T-helper 2 cell treated with Interferon-gamma antibody and Interleukin-4, amounts not matched to agents 100 ng/mL and 5 ng/mL, for 36 hours (primary cell): Measurements from ENCODE around the gene RELL2. TPM values are rescaled to one million over a fixed set of nuclear protein-coding genes. Genes with fewer than 3 reads are reported as not detected.

ENCODE experiments used
- intact Hi-C: fragments of 100-400 bp; cut with micrococcal nuclease; formaldehyde crosslinking; loops from one replicate; pipeline ENCODE4 v1.15.1; 2023
- total RNA-seq: library from RNA; stranded (reverse); gene quantifications from 2 replicates; pipeline ENCODE4 v1.2.3, GENCODE V29; 2022

The RELL2 gene
- total RNA-seq, 1 donor from 2014 or later, result 21.1 TPM

DNA sequence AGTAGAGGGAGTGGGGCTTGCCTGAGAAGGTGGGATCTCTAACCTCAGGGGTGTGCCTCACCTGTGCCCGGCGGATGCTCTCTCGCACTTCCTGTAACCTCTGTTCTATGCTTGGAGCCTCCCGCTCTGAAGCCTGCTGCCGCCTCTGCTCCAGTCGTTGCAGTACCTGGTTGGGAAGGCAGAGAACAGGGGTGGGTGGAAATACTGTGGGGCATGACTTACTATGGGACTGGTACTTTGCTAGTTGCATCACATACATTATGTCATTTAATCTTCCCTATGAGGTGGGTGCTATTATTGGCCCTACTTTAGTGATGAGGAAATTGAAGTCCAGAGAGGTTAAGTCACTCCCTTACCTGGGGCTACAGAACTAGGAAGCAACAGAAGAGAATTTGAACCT, 9.2 kb downstream of the RELL2 start:
- intact Hi-C loops, result no loop called here

DNA sequence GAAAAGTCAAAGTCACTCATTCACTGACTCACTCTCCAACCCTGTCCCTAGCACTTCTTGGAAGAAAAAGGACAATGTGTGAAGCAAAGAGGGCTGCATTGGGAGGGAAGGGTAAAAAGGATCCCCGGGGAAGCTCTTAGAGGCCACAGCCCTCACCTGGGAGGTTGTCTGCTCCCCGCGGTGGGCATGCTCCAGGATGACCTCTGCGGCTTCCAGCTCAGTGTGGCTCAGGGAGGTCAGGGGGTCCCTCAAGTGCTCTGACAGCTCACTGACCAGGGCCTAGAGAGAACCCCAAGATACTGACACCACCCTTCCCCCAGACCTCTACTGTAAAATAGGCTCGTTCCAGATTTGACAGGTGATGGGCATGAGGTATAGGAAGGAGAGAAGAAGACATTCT, 10.4 kb downstream of the RELL2 start:
- intact Hi-C loops, result no loop called here

DNA sequence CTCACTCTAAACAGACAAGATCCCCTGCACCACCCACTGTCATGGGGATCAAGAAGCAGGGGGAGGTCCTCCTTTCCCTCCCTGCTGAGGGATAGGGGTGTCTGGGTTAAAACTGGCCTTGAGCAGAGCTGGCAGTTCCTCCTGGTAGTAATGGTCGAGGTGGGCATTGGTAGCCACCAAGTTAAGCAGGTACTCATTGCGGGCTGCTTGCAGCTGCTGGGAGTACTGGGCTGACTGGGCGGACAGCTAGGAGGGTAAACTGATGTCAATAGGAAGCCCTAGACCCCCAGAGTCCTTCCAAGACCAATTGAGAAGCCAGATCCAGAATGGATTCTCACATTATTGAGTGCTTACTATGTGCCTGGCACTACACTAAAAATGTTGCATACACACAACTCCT, 11.1 kb downstream of the RELL2 start:
- intact Hi-C loops, result no loop called here

DNA sequence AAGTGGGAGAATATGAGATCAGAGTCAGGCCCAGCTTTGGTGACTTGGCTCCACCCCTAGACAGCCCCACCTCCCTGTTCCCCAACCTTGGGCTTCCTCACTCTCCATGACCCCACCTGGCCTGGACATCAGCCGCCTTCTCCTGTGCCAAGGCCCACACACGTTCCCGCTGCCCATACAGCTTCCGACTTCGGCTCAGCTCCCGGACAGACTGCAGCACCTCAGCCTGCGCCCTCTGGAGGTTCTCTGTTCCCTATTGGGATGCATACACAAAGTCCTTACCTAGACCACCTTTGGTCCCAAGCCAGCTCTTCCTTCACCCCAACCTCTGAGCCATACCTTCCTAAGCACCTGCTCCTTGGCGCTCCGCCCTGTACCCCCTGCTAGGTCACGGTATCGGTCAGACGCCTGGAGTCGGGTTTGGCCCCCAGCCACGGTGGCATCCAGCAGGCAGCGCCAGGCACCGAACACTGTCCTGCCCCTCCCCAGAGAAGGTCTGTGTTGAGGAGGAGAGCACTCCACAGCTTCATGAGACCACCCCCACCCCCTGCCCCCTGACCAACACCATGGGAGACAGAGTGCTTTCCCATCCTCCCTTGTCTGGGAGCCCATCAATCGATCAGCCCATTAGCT, 12.4 kb downstream of the RELL2 start:
- intact Hi-C loops, result no loop called here

DNA sequence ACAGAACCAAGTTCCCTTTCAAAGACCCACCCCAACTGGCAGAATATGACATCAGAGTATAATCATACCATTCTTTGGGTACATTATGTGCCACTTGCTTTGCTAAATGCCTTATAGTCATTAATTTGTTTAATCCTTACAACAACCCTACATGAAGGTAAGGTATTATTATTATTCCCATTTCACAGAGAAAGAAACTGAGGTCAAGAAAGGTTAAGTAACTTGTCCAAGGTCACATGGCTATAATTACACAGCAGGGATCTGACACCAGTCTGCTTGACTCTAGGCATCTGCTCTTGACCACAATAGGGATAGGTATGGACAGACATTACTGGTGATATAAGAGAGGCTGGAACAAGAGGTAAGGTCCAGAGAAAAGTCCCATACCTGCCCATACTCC, 13.2 kb downstream of the RELL2 start:
- intact Hi-C loops, result loop anchor here (2.0 to 5.0 kb wide), 2 partner anchors 15 to 272 kb away; partner anchors contain the start of gene DELE1

DNA sequence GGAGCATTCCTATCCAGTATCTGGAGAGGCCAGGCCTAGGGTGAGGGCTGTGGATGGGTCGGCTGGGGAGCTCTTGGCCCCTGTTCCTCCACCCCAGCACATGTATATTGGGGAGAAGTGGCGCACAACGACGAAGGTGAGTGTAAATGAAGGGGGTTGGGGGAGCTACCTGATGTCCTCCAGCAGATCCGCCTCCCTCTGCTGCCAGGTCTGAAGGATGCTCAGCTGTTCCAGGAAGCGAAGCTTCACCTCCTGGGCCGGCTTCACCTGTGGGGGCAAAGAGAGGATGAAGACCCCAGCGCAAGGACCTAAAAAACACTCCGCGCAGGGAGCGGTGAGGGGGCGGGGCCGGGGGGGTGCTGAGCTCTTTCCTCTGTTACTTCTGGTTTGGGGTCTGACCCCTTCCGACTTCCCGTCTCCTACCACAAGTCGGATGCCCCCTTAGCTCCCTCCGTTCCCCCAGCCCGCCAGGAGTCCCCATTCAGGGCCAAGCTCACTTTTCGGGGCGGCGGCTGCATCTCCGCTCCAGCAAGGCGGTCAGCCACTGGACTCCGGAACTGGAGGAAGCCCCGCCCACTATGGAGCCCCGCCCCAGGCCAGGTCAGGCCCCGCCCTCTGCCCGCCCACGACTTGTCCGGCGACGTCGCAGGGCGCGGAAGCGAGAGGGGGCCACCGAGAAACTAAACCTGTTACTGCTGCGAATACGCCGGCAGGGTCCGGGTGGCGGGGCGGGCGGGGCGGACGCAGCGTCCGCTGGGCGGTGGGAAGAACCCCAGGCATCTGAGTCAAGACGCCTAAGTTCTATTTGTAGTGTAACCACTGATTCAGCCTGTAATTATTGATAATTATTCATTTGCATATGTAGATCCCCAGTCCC, 14.3 kb downstream of the RELL2 start, which contains the start of gene FCHSD1:
Gene FCHSD1 (minus strand): TSS at position 568 of the 877 bp plus-strand sequence. CDS start 50 bp downstream, at position 518.
- intact Hi-C loops, result loop anchor here (1.0 to 5.0 kb wide), 4 partner anchors 14 to 271 kb away; partner anchors contain the start of genes DELE1, HDAC3 and RELL2

DNA sequence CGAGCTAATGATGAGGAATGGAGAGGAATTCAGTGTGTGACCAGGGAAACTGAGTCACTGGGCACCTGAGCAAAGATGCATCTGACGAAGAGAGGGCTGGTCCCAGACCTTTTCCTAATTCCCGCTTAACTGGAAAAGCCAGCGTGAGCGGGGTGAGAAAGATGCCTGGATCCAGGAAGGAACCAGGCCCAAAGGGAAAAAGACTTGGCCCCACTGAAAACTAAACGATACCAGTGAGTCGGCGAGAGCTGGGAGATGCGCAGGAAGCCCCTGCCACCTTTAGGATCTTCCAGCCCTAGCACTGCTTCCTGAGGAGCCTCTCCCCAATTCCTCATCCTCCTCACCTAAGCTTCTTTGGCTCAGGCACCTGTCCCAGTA, 14.9 kb downstream of the RELL2 start:
- intact Hi-C loops, result loop anchor here (1.0 to 5.0 kb wide), 4 partner anchors 13 to 271 kb away; partner anchors contain the start of genes DELE1, HDAC3 and RELL2

DNA sequence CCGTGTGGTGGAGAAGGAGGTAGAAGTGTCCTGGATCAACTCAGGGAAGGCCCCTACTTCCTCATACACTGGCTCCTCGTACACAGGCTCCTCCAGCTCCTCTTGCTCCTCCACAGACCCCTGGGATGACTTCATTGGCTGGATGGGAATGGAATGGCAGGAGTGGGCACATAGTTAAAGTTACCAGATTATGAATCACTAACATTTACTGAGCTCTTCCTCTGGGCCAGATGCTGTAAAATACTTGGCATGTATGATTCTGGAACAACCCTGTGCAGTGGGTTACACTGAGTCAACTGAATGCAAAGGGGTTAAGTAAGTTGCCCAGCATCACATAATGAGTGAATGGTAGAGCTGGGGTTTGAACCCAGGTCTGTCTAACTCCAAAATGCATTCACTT, 17.5 kb downstream of the RELL2 start:
- intact Hi-C loops, result loop anchor here (5.0 kb wide), 1 partner anchor 268 kb away; the partner anchor contains the start of gene DELE1

DNA sequence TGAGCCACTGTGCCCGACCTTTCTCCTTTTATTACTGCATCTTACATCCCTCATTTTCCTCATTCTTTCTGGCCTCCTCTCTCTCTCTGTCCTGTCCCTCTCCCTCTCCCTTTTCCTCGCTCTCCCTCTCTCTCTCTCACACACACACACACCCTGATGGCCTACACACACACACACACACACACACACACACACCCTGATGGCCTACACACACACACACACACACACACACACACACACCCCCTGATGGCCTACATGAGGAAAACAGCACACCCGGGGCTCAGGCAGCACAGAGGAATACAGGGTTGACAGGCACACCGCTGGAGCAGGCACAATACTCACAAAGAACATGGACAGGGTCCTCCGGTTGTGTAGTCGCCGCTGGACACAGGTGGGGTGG, 18.2 kb downstream of the RELL2 start:
- intact Hi-C loops, result no loop called here

DNA sequence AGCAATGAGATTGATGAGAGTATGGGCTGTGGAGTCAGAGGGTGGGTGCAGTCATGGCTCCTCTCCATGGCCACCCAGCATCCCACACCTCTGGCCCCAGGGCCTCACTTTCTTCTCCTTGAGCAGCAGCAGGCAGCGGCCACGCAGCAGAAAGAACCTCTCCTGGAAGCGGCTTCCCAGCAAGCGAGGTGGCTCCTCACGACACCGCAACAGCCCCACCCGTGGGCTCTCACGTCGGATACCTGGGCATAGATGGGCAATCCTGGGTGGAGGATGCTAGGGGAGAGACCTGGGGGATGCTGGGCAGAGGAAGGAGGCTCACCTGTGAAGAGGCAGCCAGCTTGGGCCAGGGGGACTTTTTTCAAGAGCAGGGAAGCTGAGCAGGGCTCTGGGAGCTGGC, 19.6 kb downstream of the RELL2 start:
- intact Hi-C loops, result no loop called here

DNA sequence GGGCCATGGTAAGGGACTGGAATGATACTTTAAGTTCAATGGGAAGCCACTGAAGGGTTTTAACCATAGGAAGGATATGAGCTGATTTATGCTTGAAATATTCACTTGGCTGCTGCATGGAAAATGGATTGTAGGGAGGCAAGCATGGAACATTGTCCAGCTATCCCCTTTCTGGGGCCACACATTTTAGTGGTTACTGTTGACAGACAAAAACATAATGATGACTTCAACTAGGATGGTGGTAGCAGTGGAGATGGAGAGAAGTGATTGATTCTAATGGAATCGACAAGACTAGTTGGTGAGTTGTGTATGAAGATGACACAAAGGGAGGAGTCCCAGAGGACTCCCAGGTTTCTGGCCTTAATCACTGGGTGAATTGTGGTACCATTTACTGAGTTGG, 20.6 kb downstream of the RELL2 start:
- intact Hi-C loops, result no loop called here

DNA sequence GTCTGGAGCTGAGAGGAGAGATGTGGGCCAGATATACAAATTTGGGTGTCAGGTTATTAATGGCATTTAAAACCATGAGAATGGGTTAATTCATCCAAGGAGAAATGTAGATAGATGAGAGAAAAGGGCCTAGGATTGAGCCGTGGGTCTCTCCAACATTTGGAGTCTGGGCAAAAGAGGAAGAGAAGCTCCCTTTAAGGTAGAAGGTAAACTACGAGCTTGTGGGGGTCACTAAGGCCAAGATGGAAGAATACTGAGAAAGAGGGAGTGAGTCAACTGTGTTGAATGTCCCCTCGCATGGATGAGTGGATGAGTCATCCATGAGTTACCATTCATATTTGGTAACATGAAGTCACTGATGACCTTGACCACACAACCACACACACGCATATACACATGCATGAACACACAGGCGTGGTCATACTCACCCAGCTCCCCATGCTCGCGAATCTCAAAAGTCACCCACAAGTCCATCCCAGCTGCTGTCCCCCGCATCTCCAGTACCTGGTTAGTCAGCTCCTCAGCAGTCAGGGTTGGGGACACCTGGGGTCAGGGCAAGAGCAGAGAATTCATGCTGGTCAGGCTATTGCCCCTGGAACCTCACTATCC, 21.2 kb downstream of the RELL2 start:
- intact Hi-C loops, result no loop called here

DNA sequence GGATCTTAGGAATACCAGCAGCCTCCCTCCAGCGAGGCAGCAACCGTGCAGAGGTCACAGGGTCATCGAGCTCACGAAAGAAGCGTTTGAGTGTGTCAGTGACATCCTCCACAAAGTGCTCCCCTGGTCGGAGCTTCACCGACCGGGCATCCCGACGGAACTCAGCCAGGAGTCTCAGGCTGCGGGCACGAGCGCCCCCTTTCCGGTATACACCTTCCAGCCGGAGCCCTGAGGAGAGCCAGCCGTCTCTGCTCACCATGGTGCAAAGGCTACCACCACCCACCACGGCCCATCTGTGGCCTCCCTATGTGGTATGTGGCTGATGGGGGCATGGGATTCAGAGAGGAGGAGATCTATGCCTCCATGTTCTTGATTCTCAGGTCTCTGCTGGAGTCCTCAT, 25.2 kb downstream of the RELL2 start:
- intact Hi-C loops, result loop anchor here (10.0 kb wide), 1 partner anchor 153 kb away; no protein-coding TSS in a partner anchor

DNA sequence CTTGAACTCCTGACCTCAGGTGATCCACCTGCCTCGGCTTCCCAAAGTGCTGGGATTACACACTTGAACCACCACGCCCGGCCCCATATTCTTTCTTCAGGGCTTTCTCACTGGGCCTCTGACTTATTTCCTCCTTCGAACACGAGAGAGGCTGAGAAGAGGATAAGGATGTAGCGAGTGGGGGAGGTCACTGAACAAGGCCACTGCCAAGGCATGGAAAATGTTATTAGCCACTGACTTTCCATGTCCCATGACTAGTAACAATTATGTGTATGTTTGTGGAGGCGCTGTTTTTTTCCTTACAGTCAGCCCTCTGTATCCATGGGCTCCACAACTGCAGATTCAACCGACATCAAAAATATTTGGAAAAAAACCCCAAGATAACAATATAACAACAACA, 26.7 kb downstream of the RELL2 start:
- intact Hi-C loops, result loop anchor here (10.0 kb wide), 1 partner anchor 151 kb away; no protein-coding TSS in a partner anchor

DNA sequence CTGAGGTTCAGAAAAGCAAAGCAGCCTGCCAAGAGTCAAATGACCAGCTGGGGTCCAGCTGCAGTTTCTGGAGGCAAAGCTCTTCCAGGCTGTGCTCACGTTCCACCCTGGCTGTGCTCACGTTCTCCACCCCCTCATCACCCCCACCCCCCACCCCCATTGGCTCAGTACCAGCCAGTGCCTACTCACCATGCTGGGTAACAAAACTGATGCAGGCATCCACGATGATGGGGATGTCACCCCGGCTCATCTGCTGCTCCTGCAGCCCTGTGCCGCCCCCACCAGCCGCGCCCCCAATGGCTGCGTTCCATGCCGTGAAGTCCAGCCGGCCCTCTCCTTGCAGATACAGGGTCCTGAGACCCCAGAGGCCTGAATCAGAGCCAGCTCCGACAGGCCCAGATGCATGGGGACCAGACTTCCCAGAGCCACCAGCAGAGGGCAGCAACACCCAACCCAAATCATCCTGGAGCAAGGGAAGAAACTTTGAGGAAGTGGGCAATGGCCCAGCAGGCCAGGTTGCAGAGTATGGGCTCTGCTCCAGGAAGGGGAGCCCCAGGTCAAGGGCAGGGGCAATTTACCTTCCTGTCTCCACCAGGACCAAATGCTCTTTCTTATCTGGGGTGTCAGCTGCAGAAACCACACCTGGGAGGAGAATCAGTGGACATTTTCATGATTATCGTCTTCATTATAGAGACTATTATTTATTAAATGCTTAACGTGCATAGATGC, 28.1 kb downstream of the RELL2 start:
- intact Hi-C loops, result loop anchor here (1.0 to 10.0 kb wide), 6 partner anchors 14 to 1047 kb away; partner anchors contain the start of gene FCHSD1

DNA sequence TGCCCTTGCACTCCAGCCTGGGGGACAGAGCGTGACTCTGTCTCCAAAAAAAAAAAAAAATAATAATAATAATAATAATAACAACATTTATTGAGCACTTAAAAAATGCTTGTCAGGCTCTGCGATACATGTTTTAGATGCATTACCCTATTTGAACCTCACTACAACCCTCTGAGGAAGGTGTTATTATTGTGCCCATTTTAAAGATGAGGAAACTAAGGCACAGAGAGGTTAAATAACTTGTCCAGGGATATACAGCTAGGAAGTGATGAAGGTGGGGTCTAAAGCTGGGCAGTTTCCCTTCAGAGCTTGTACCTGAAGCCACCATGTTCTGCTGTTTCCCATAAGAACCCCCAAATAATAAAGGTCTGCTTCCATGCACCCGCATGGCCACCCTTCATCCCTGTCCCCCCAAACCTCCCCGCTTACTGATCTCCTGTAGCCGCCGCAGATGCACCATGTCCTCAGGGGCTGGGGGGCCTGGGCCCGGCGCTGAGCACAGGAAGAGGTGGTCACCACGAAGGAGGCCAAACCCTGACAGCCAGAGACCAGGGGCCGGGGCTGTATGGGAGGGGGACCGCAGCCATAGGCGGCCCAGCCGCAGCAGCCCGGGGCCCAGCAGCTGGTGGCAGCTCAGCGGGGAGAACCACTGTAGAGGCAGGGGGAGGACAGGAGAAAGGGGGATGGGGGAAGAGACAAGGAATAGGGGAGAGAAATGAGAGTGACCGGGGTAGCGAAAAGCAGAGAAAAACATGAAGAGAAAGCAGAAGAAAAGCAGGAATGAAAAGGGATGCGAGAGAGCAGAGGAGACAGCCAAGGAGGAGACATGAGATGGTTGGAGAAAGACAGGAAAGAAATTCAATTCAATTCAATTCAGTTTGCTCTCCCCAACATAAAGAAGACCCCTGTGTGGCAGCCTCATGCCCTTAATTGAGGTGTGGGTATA, 29.5 kb downstream of the RELL2 start:
- intact Hi-C loops, result loop anchor here (1.0 to 10.0 kb wide), 6 partner anchors 15 to 1046 kb away; partner anchors contain the start of gene FCHSD1

DNA sequence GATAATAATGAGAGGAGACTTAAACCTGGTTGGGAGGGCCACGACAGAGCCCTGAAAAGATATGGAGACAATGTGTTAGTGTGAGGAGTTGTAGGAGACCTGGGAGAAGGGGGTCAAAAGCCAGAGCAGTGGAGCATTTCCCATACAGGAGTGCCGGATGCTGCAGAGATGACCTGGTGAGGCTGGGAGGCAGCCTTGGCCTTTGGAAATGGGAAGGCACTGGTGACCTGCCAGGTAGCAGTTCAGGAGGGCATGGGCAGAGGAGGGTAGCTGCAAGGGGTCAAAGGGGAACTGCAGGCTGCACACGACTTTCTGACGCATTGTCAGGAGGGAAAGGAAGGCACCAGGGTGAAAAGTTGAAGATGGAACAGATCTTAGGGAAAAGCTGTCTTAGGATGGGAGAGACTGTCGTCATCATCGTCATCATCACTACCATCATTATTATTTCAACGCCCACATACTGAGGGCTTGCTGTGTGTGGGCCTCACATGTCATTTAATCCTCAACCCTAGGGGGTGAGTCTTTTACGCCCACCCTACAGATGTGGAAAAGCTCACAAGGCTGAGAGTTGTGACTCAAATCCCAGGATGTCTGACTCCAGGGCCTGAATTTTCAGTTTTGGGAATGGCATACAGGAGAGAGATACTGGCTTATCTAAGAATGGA, 31.9 kb downstream of the RELL2 start:
- intact Hi-C loops, result loop anchor here (5.0 to 10.0 kb wide), 2 partner anchors 146 to 1044 kb away; no protein-coding TSS in a partner anchor

DNA sequence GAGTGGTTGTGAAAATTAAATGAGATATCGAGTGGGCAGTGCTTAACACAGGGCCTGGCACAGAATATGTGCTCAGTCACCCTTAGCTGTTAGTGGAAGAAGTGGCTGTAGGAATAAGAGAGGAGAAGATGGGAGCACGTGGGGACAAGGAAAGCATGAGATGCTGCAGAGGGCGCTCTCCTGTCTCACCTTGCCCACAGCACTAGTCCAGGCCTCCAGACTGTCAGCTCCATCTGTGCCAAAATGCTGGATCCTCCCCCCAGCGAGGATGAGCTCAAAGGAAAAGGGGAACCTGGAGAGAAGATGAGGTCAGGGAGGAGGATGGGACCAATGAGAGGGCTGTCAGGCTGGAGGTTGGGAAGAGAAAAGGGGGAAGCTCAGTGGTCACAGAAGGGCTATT, 32.7 kb downstream of the RELL2 start:
- intact Hi-C loops, result loop anchor here (5.0 to 10.0 kb wide), 2 partner anchors 145 to 1043 kb away; no protein-coding TSS in a partner anchor
